ENCODE measurements around the gene FUT7. TPM values are rescaled to one million over a fixed set of nuclear protein-coding genes. Genes with fewer than 3 reads are reported as not detected.

The FUT7 gene
- total RNA-seq, 4 donors from 2014 or later, result 0.60 TPM; not detected in 3

GRCh38 chr9:137052998-137053943 lies 21.4 kb upstream of the FUT7 start:
- H3K9me3 ChIP-seq, result no peaks in the 10 kb centered on the region
- DNase-seq (ENCODE audit: low spot score in 2 of 2), result no peak
- TF ChIP-seq POLR2A (IDR thresholded peaks at IDR 0.05) (no peak), CTCF (IDR thresholded peaks at IDR 0.05) (no peak), EP300 (IDR thresholded peaks at IDR 0.05) (no peak)
- peak overlapping the region; percentile 76 to 92 (median 88) for H3K27ac ChIP-seq
- H3K36me3 ChIP-seq, result no peaks in the 10 kb centered on the region
- 23 to 24% methylated on average over 20 to 26 of the region's 71 CpGs for WGBS, 2 donors
- peaks cover 3 to 82% (median 35%) of the 10 kb centered on the region in 4 donors for H3K4me1 ChIP-seq
- H3K27me3 ChIP-seq, result peaks cover 0 to 35% of the 10 kb centered on the region in 2 donors
- H3K4me3 ChIP-seq, result peak overlapping the region; percentile 32 to 55 (median 40)

GRCh38 chr9:137052293-137052692 lies 20.4 kb upstream of the FUT7 start:
- no peak for DNase-seq (ENCODE audit: low spot score in 2 of 2)
- H3K36me3 ChIP-seq, result no peaks in the 10 kb centered on the region
- no peak overlapping the region for H3K4me3 ChIP-seq
- peaks cover 3 to 75% (median 35%) of the 10 kb centered on the region in 4 donors for H3K4me1 ChIP-seq
- peaks cover 0 to 39% of the 10 kb centered on the region in 2 donors for H3K27me3 ChIP-seq
- WGBS, 2 donors, result 63 to 75% methylated on average over 8 of the region's 8 CpGs
- no peak for TF ChIP-seq EP300 (IDR thresholded peaks at IDR 0.05)
- no peak for TF ChIP-seq CTCF (IDR thresholded peaks at IDR 0.05)
- no peaks in the 10 kb centered on the region for H3K9me3 ChIP-seq
- H3K27ac ChIP-seq, result peak overlapping the region in 1 of 4 donors; percentile 17

- Histone ChIP-seq H3K27me3 (peaks cover 0 to 39% of the 10 kb centered on the region in 2 donors), H3K4me1 (peaks cover 3 to 72% (median 38%) of the 10 kb centered on the region in 4 donors)
- WGBS, 2 donors, result 71 to 89% methylated on average over 9 to 12 of the region's 17 CpGs
Observed at GRCh38 chr9:137051145-137051724, 19.3 kb upstream of the FUT7 start.

GRCh38 chr9:137050570-137050969 lies 18.7 kb upstream of the FUT7 start:
- DNase-seq (ENCODE audit: low spot score in 2 of 2), result no peak
- 65 to 80% methylated on average over 2 to 5 of the region's 5 CpGs for WGBS, 2 donors

More at GRCh38 chr9:137051145-137051724, 19.3 kb upstream of the FUT7 start:
- Histone ChIP-seq H3K4me3 (no peak overlapping the region), H3K27ac (no peak overlapping the region), H3K36me3 (no peaks in the 10 kb centered on the region), H3K9me3 (no peaks in the 10 kb centered on the region)
- no peak for DNase-seq (ENCODE audit: low spot score in 2 of 2)
- no peak for TF ChIP-seq CTCF (IDR thresholded peaks at IDR 0.05)
- TF ChIP-seq POLR2A (IDR thresholded peaks at IDR 0.05), result no peak
- TF ChIP-seq EP300 (IDR thresholded peaks at IDR 0.05), result no peak

More at GRCh38 chr9:137050570-137050969, 18.7 kb upstream of the FUT7 start:
- no peaks in the 10 kb centered on the region for H3K9me3 ChIP-seq
- H3K27ac ChIP-seq, result peak overlapping the region in 1 of 4 donors; percentile 37
- peaks cover 3 to 69% (median 35%) of the 10 kb centered on the region in 4 donors for H3K4me1 ChIP-seq
- no peak for TF ChIP-seq POLR2A (IDR thresholded peaks at IDR 0.05)
- TF ChIP-seq EP300 (IDR thresholded peaks at IDR 0.05), result no peak
- no peak for TF ChIP-seq CTCF (IDR thresholded peaks at IDR 0.05)
- peaks cover 0 to 39% of the 10 kb centered on the region in 2 donors for H3K27me3 ChIP-seq
- no peaks in the 10 kb centered on the region for H3K36me3 ChIP-seq
- H3K4me3 ChIP-seq, result no peak overlapping the region

Data from tibial nerve (tissue), 4 donors.